H1 (cell line): ENCODE data around the gene ALKBH3. TPM values are rescaled to one million over a fixed set of nuclear protein-coding genes. Genes with fewer than 3 reads are reported as not detected.

Source experiments
- CHD7 ChIP-seq: fragments of 300-600 bp; sonication (generic); IDR thresholded peaks from 2 replicates; pipeline ENCODE4 v1.7.1; 2012; ENCODE audit warnings: low read length, moderate library complexity, mild to moderate bottlenecking, inconsistent platforms; ENCODE audit not compliant: insufficient replicate concordance
- CTBP2 ChIP-seq: IDR thresholded peaks from 2 replicates; pipeline ENCODE4 v1.7.0; 2011; ENCODE audit warnings: borderline replicate concordance, mild to moderate bottlenecking, moderate library complexity, mixed read lengths, low read length; ENCODE audit not compliant: insufficient read depth, insufficient read length
- EZH2 ChIP-seq: fragments of 200-600 bp; sonication (generic); IDR thresholded peaks from 2 replicates; pipeline ENCODE4 v1.7.1; 2012; ENCODE audit warnings: low read depth, mild to moderate bottlenecking, moderate library complexity, low read length, inconsistent platforms; ENCODE audit not compliant: severe bottlenecking
- HDAC2 ChIP-seq, 2 experiments: fragments of 300-600 bp in 1 of 2; sonication (generic) in 1 of 2; IDR thresholded peaks; 2 replicates each; pipeline ENCODE4 v1.6.1; 2011 to 2012; ENCODE audit warnings: low read depth in 2 of 2, low read length in 2 of 2, mild to moderate bottlenecking in 2 of 2, moderate library complexity in 2 of 2, borderline replicate concordance in 1 of 2, inconsistent platforms in 1 of 2
- JUN ChIP-seq: IDR thresholded peaks from 2 replicates; pipeline ENCODE4 v1.6.1; 2011; ENCODE audit warnings: low read depth, mild to moderate bottlenecking, improper control_type of control experiment, low read length
- PHF8 ChIP-seq: fragments of 200-600 bp; sonication (generic); conservative IDR thresholded peaks from 2 replicates; pipeline ENCODE4 v1.7.1; 2012; ENCODE audit warnings: low read depth, mild to moderate bottlenecking, inconsistent platforms, low read length, moderate library complexity
- POLR2A ChIP-seq, 2 experiments: IDR thresholded peaks; 1 replicate in 1 of 2; 2 replicates in 1 of 2; pipeline ENCODE4 v1.6.1; 2011; ENCODE audit warnings: low read depth in 2 of 2, low read length in 2 of 2, mild to moderate bottlenecking in 2 of 2; ENCODE audit errors: control extremely low read depth in 1 of 2
- SIX5 ChIP-seq: IDR thresholded peaks from 2 replicates; pipeline ENCODE4 v1.6.1; 2011; ENCODE audit warnings: mild to moderate bottlenecking, low read depth, low read length
- SP1 ChIP-seq: IDR thresholded peaks from 2 replicates; pipeline ENCODE4 v1.6.1; 2011; ENCODE audit warnings: low read depth, low read length
- polyA plus RNA-seq, 7 experiments: library from polyadenylated mRNA; depleted of rRNA in 3 of 7; stranded (reverse) in 5 of 7; unstranded in 2 of 7; fragments of >200 nt in 5 of 7; fragments of 200-250 nt in 2 of 7; gene quantifications; 1 replicate in 5 of 7; 2 replicates in 1 of 7; 4 replicates in 1 of 7; pipeline versions ENCODE4 v1.2.1 to v1.2.3, GENCODE V29; 2011 to 2013; ENCODE audit warnings: missing spikeins in 2 of 7, mixed read lengths in 2 of 7
- total RNA-seq: library from RNA; stranded (reverse); fragmentation: NEBNext Ultra II Directional; extraction: Animal tissue kit (Norgen Biotek cat#: 25700); gene quantifications from 2 replicates; pipeline ENCODE4 v1.2.1, GENCODE V29; 2021

The ALKBH3 gene
- total and polyA plus RNA-seq, 2 of the 8 experiments (the other 6 are each of a cell fraction or from before 2014, with no cell fraction given) = 10.5 to 11.4 TPM

GRCh38 chr11:43936076-43936475 lies 55.4 kb downstream of the ALKBH3 start (continued):
- no peak for TF ChIP-seq CHD7
- TF ChIP-seq SP1 = no peak
- TF ChIP-seq EZH2 = no peak
- TF ChIP-seq POLR2A (IDR thresholded peaks at IDR 0.05; ENCODE audit: control extremely low read depth in 1 of 2, low read depth in 2 of 2, low read length in 2 of 2) = no peak
- no peak for TF ChIP-seq HDAC2 (IDR thresholded peaks at IDR 0.05; ENCODE audit: borderline replicate concordance in 1 of 2, low read depth in 2 of 2, low read length in 2 of 2)
- no peak for TF ChIP-seq PHF8
- TF ChIP-seq JUN = no peak
- TF ChIP-seq CTBP2 = no peak
- no peak for TF ChIP-seq SIX5
